GM18502 (cell line): ENCODE measurements around the gene RAB11FIP4.

Source experiments
- ATAC-seq: cut with Tn5 transposase; IDR thresholded peaks from one replicate; pipeline ENCODE4 v1.9.1; 2021; ENCODE audit warnings: mild to moderate bottlenecking; ENCODE audit not compliant: unreplicated experiment, poor library complexity

RAB11FIP4 gene

DNA sequence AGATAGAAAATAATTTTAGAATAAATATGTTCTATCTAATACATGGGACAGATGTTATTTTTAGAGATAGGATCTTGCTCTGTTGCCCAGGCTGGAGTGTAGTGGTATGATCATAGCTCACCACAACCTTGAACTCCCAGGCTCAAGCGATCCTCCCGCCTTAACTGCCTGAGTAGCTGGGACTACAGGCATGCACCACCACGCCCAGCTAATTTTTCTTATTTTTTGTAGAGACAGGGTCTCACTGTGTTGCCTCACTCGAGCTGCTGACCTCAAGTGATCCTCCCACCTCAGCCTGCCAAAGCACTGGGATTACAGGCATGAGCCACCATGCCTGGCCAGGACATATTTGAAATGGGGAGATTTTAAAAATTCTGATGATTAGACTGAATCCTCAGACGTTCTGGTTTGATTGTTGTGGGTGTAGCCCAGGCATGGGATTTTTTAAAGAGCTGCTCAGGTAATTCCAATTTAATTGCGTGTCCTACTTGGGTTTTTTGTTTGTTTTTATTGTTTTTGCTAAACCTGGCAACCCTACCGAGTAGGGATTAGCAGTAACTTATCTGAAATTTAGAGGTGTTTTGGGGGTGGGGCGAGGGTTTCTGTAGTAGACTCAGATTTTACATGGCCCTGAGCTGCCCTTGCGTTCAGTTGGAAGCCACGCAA is 142.9 kb downstream of the RAB11FIP4 start:
- no peak for ATAC-seq

DNA sequence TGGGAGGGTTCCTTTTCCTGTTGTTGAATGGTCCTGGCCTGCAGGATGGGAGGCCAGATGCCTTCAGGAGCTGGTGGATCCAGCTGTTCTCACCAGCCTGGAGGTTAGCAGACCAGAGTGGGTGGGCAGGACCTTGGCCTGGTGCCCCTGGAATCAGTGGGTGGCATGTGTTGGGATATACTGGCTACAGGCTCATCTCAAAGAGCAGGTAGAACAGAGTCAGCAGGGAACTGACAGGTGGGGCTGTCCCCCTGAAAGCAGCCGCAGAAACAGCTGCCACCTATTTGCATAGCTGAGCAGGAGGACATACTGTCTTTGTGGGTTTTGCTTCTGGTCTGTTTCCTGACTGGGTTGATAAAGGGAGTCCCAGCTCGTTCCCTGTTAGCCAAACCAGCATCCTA is 144.1 kb downstream of the RAB11FIP4 start:
- peak; percentile 83 for ATAC-seq

DNA sequence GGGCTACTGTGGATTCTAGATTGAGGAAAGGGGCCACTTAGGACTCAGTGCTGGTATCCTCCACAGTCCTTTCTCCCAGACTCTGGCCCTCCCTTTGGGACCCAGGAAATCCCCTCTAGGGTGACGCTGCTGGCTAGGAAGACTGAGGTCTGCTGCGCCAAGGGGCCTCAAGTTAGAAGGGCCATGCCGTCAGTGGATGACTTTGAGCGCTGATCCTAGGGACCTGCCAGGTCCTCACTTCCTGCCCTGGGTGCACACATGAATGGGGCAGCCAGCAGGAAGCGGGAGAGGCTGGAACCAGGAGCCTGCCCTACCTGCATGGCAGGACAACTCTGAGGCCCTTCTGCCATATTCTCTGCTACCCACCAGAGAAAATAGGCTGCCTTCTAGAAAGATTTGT is 145.0 kb downstream of the RAB11FIP4 start:
- no peak for ATAC-seq

DNA sequence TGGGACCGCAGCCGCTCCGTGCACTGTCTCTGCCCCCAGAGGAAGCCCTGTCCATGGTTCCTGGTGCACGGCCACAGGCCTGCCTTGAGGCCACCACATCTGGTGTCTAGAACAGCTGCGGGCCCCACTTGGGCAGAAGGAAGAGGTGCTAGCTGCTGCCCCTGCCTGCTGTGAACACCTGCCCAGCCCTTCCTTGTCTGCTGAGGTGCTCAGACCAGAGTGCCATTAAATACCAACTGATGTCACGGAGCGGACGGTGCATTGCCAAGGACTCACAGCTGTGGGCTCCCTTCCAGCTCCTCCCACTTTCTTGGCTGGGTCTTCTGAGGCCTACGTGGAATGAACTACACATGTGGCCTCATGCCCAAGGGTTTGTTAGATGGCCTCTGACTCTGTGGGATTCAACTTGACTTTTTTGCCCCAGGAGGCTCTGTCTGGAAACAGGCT is 146.1 kb downstream of the RAB11FIP4 start:
- ATAC-seq: no peak

DNA sequence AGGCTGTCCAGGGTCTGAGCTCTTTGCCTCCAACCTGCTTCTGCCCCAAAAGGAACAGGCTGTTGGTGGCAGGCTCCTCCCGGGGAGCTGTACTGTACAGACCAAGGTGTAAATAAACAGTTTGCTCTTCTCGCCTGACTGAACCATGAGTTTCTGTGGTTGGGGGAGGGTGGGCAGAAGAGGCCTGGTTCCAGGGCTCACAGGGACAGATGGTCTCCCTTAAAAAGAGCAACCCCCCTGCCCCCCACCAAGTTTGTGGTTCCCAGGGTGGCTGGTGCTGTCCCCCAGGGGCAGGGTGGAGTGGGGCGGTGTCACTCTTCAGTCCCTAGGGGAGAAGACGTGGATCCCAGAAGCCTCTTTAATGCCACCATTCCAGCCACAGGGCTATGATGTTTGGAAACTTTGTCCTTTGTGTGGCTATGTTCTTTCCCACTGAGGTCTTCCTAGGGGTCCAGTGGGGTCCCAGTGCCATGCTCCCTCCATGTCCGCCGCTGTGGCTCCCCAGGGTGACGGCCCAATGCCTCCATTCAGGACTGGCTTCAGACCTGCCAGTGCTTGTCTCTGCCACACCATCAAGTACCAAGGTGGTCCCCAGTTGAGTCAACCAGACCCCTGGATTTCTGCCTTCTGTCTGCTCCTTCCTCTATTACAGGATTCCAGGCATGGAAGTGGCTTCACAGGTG is 146.7 kb downstream of the RAB11FIP4 start:
- peak; percentile 70 for ATAC-seq

DNA sequence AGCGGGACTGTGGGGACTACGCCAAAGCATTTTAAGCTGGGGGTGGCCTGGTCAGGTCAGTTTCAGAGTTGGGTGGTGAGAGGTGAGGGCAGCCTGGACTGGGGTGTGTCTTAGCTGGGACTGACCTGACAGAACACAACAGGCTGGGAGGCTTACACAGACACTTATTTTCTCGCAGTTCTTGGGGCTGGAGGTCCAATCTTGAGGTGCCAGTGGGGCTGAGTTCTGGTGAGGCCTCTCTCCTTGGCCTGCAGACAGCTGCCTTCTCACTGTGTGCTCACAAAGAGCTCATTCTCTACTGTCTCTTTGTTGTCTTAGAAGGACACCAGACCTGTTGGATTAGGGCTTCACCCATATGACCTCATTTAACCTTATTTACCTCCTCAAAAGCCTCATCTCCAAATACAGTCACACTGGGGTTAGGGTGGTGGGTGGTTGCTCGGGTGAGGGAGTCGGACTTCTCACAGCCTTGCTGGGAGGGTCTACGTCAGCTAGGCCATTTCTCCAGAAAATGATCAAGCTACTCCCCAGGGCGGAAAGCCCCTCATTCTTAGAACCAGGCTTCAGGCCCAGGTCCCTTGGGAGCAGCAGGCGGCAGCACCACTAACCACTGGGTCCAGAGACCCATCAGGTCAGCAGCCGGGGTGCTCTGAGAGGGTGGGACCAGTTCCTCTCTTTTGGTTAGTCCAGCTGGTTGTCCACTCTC is 149.3 kb downstream of the RAB11FIP4 start:
- no peak for ATAC-seq

DNA sequence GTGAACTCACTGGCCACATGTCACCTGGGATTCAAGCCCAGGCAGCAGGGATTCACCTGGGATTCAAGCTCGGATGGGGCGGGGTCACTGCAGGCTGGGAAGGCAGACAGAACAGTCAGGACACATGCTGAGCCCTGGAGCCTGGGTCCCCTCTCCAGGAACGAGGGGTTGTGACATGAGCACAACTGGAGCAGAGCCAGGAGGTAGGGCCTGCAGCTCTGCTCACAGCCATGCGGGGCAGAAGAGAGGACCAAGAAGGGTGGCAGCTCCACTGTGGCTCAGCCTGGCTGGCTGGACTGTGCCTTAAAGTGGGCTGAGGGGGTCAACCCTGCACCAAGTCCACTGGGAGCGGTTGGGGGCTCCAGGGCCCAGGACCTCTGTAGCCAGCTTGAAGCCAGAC is 150.1 kb downstream of the RAB11FIP4 start:
- no peak for ATAC-seq

DNA sequence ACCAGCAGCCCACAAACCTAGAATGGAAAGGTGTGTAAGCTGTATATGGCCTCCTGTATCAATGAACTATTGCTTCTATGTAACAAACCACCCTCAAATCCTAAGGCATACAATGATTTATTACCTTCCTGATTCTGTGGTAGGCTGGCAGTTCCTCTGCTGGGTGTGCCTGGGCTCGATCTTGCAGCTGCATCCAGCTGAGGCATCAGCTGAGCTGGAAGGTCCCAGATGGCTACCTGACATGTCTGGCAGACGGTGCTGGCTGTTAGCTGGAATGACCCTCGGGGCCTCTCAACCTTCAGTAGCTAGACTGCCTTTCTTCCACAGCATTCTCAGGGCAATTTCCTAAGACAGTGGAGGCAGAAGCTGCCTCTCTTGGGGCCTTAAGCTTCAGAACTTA is 152.7 kb downstream of the RAB11FIP4 start:
- no peak for ATAC-seq

DNA sequence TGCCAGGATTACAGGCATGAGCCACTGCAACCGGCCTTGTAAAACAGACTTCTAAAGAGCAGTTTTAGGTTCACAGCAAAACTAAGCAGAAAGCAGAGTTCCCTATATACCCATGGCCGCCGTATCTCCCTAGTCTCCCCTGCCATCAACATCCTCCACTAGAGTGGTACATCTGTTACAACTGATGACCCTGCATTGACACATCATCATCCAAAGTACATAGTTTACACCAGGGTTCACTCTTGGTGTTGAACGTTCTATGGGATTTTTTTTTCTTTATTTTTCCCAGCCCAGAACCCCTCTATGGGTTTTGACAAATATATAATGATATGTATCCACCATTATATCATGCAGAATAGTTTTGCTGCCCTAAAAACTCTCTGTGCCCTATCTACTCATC is 155.2 kb downstream of the RAB11FIP4 start:
- no peak for ATAC-seq

DNA sequence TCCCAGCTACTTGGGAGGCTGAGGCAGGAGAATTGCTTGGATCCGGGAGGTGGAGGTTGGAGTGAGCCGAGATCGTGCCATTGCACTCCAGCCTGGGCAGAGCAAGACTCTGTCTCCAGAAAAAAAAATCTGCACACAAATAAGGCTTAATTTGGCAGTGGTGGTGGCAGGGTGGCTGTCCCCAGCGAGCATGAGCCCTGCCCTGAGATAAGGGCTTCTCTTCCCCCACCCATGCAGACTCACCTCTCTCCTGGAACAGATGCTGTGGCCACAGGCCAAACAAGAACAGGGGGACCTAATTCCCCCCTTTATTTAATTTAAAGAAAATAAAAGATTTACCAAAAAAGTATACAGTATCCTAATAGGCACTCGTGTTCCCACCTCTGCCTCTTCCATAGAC is 157.2 kb downstream of the RAB11FIP4 start:
- no peak for ATAC-seq

DNA sequence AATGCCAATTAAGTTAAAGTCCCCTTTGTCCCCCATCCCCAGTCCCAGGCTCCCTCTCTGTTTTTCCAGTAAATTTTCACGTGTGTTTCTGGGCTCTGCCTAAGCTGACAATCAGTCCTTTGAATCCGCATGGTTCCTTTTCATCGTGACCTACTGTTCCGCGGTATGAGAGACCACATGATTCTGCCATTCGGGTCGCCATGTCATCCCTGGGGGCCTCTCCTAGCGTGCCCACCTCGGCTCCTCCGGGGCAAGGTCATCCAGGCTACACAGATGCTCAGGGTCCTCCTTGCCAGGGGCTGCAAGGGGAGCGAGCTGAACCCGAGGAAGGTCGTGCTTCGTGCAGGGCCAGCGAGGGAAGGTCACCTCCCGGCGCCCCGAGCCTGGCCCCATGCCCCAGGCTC is 157.6 kb downstream of the RAB11FIP4 start:
- peak; percentile 27 for ATAC-seq

DNA sequence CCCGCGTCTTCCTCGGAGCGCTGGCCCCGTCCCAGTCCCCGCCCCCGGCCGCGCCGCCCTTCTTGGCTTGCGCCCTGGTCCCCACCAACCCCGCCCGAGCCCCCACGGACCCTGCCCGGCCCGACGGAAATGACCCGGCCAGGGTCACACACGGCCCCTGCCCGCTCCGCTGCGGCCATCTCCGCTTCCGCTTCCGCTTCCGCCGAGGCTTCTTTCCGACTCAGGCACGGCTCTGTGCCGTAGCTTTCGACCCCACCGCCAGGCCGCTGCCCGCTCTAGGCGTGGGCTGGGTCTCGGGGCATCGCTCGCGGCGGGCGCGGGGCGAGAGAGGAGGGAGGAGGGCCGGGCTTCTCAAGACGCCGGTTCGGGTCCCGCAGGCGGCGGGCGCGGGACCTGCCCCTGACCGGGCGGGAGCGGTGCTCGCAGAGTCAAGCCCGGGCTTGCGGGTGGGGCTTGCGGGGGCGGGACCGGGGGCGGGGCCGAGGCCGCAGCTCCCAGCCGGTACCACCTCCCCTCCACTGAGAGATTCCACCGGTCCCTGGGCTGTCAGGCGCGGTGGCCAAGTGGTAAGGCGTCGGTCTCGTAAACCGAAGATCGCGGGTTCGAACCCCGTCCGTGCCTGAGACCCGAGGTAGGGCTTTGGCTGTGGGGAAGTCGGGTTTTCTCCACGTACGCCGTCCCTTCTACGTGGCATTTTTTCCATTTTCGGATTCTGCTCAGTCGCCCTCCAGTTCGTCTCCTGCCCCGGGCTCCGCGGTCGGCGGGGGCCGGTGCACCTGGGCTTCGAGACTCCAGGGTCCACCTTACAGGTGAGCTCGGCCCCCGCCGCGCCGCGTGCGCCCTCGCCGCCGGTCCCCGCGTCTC is 158.3 kb downstream of the RAB11FIP4 start:
- peak; percentile 71 for ATAC-seq

DNA sequence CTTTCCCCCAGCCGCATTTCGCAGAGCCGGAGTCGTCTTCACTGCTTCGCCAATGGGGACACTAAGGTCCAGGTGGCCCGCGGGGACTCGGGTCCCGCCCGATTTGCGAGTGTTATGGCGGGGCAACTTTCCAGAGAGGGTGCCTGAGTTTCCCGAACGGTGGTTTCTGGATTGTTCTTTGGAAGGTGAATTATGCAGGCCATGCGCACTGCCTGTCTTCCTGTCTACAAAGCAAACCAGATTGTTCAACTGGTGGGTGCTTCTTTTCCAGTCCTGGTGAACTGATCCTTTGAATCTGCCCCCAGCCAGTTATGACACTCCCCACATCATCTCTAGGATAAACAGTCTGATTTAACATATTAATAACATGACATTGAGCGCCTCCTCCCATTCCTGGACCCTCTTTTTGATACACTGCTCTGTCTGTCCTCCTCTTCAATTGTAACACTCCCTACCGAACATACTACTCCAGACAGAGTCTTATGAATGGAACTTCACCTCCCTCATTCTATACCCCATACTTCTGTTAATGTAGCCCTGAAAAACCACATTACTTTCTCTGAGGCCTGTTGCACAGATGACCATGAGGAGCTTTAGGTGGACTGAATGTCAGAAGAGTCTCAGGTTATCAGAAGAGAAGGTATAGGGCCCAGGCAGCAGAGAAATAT is 159.0 kb downstream of the RAB11FIP4 start:
- no peak for ATAC-seq

DNA sequence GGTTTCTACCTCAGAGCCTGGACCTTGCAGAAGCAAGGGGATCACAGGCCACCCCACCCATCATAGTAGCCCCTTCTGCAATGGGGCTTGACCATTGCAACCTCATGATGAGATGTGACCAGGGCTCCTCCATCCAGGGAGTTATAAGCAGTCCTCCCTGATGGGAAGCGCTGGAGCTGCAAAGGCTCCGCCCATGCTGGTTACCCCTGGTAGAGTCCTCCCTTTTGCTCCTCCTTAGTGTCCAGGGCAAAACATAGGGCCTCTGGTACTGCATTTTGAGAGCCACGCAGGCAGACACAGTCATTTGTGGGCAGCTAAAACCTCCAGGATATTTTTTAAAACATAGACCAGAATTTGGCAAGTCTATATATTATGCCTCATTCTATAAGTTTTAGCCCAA is 161.1 kb downstream of the RAB11FIP4 start:
- no peak for ATAC-seq

DNA sequence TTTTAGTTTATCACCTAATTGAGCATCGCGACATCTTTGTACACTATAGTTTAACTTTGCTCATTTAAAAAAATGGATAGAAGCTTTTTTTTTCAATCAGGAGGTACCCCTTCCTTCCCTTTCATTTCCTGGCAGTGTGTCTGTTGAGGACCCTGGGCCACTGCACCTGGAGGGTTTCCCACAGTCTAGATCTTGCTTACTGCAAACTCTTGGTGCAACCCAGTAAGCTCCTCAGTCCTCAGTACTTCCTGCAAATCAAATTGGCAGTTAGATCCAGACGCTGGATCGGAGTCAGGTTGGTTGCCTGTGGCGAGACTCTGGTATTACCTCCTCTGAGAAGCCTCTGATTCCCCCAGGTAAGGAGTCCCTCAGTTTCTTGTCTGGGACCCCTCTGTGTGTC is 162.0 kb downstream of the RAB11FIP4 start:
- ATAC-seq: no peak

DNA sequence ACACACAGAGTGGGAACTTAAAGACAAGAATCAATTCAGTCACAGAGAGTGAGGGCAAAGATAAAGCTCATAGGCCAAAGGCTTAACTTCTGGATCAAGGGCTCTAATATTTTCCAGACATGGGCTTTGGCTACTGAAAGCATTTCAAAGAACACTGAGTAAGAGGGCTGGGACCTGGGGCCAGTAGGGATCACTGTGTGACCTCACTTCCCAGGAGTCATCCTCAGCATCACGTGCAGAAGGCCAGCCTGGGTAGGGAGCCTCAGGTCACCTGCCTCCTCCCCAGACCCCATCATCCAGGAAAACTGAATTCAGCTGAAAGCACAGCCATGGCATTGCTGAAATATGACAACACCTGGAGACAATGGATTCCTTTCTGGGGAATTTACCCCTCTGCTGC is 163.5 kb downstream of the RAB11FIP4 start:
- ATAC-seq: no peak

DNA sequence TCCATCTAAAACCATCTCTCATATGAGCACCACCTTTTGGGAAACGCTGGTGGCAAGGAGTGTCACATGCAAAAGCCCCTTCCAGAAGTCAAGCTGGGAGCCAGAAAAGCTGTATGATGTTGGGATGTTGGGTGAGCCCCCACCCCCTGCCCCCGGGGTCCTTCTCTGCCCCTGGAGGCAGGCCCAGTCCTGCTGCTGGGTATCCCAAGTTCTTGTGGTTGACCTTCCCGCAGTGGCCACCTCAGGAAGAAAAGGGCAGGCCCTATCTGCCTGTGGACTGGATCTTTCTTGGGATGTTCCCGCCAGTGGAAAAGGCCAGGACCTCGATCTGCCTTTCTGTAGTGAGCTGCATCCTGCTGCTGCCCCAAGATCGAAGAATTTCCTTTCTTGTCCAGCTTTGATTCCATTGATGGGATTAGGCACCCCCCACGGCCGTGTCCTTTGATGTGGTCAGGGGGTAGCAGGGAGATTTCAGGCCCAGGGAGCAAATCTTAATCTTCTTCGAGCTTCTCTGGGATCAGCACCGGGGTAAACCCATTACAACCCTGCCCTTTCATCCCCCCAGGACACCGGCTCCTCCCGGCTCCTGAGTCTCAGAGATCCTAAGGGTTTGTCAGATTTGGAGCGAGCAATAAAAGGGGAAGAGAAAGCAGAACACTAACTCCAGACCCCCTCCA is 165.6 kb downstream of the RAB11FIP4 start:
- no peak for ATAC-seq

DNA sequence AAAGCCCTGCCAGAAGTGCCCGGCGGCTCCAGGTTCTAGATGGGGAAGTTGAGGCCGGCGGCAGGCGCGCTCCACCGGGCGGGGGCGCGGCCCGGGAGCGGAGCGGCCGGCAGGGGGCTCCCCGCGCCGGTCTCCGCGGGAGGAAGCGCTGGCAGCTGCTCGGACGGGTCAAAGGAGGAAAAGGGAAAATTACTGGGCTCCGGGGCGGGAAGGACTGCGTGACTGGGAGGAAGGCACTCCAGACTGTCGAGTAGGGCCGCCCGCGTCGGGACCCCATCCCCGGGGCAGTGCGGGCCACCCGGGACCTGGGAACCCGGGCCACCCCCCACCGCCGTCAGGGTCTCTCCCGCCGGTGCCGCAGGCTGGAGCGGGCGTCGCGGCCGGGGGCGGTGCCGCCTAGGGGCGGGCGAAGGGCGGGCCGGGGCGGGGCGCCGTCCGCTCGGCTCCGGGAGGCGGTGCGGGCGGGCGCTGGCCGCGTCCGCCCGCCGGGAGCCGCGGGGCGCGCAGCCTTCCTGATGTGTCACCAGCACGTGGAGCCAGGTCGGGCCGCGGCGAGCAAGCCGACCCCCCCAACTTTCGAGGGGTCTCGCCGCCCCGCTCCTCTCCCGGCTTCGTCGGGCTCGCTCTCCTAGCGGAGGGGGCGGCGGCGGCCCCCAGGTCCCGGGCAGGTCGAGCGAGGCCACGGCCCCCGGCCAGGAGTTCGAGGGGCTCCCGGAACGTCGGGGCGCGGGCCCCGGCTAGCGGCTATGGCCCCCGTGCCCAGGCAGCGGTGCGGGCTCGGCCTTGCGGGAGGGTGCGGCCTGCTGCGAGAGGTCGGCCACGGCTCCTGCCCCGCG is 167.5 kb downstream of the RAB11FIP4 start:
- ATAC-seq: peak; percentile 72
